ENCODE data around the gene DLGAP3. TPM values are rescaled to one million over a fixed set of nuclear protein-coding genes. Genes with fewer than 3 reads are reported as not detected.

Gene DLGAP3
- total and polyA plus RNA-seq, 2 donors (not counting 3 experiments of a cell fraction or from before 2014, with no cell fraction given), result 0.04 to 0.20 TPM

- Histone ChIP-seq H4K20me1 (replicated peaks; ENCODE audit: control insufficient read depth, extremely low read depth, insufficient read depth, low read length) (no peaks in the 10 kb centered on the region), H3K9ac (replicated peaks; ENCODE audit: extremely low read depth, insufficient read depth, low read length) (no peak overlapping the region), H3K36me3 (ENCODE audit: control insufficient read depth in 2 of 2, extremely low read depth in 1 of 2, insufficient read depth in 2 of 2, low read length in 2 of 2) (no peaks in the 10 kb centered on the region), H3K9me3 (replicated peaks; ENCODE audit: control insufficient read depth, insufficient read depth, low read length) (no peaks in the 10 kb centered on the region), H3K4me3 (replicated peaks in 1 of 3; ENCODE audit: insufficient read depth in 1 of 3, low read depth in 1 of 3, low read length in 3 of 3) (no peak overlapping the region), H2AFZ (ENCODE audit: low read depth, low read length) (no peak overlapping the region), H3K27ac (ENCODE audit: insufficient read depth, low read depth, low read length) (no peak overlapping the region), H3K9me1 (replicated peaks; ENCODE audit: control insufficient read depth, extremely low read depth, insufficient read depth, low read length) (no peaks in the 10 kb centered on the region), H3K4me2 (ENCODE audit: insufficient read depth, low read length) (no peak overlapping the region), H3K4me1 (ENCODE audit: control insufficient read depth, extremely low read depth, insufficient read depth, low read length) (no peaks in the 10 kb centered on the region), H3K79me2 (ENCODE audit: control insufficient read depth, insufficient read depth, low read length) (no peaks in the 10 kb centered on the region), H3K27me3 (ENCODE audit: control insufficient read depth in 2 of 2, insufficient read depth in 2 of 2, low read length in 2 of 2) (peaks cover 36 to 49% of the 10 kb centered on the region in 2 experiments)
- FAIRE-seq (no peak), DNase-seq (ENCODE audit: low read depth, low spot score) (no peak)
- dilution Hi-C loops (cut with MboI; ENCODE audit: extremely low pct_ligation_motif_present, low sequenced_read_pairs) (no loop called here), intact Hi-C loops (cut with micrococcal nuclease) (no loop called here)
- BruUV-seq (replicated peaks), result no TSS peak
- POLR2A ChIA-PET, result no interaction called here
- no peak for TF ChIP-seq MAX (IDR thresholded peaks at IDR 0.05; ENCODE audit: insufficient read depth, insufficient read length)
- TF ChIP-seq FOS (IDR thresholded peaks at IDR 0.05; ENCODE audit: borderline replicate concordance, insufficient read depth, low read length), result no peak
- TF ChIP-seq EZH2 (IDR thresholded peaks at IDR 0.05; ENCODE audit: borderline replicate concordance, low read depth, low read length, severe bottlenecking), result no peak
- TF ChIP-seq JUN (IDR thresholded peaks at IDR 0.05; ENCODE audit: borderline replicate concordance, insufficient read depth, insufficient read length, low read depth), result no peak
- TF ChIP-seq POLR2A (IDR thresholded peaks at IDR 0.05; ENCODE audit: low read depth, low read length), result no peak
- TF ChIP-seq GATA2 (IDR thresholded peaks at IDR 0.05; ENCODE audit: insufficient read depth, insufficient read length, low read depth, low read length), result no peak
- no peak for TF ChIP-seq CTCF (IDR thresholded peaks at IDR 0.05; ENCODE audit: extremely low read depth in 1 of 2, insufficient read depth in 1 of 2, low read depth in 1 of 2, low read length in 2 of 2)
- no peak for TF ChIP-seq MYC (IDR thresholded peaks at IDR 0.05; ENCODE audit: low read depth, low read length)
- TF ChIP-seq POLR2AphosphoS5 (IDR thresholded peaks at IDR 0.05; ENCODE audit: insufficient read depth, low read depth, low read length), result no peak
- CTCF ChIA-PET, result no interaction called here
These were observed 1.2 kb upstream of the DLGAP3 start for GRCh38 chr1:34930702-34931071.
